PC-9 (cell line): ENCODE data around the gene P2RX7. TPM values are rescaled to one million over a fixed set of nuclear protein-coding genes. Genes with fewer than 3 reads are reported as not detected.
A peak's percentile ranks its signal among the peaks of the same experiment; 100 is the strongest.

Source experiments
- BruUV-seq: library from RNA; stranded (reverse); fragments of 400-500 nt; replicated peaks from 2 replicates; lab custom pipeline; 2021; lab: Mats Ljungman, UMichigan
- CTCF ChIA-PET: fragments of 300-600 bp; sonication (Branson Sonifier 250); formaldehyde crosslinking; loops from one replicate; lab custom pipeline; 2022; ENCODE audit warnings: antibody characterized with exemption; lab: Charles Lee
- POLR2A ChIA-PET: fragments of 300-600 bp; sonication (Branson Sonifier 250); formaldehyde crosslinking; loops from one replicate; lab custom pipeline; 2022; ENCODE audit warnings: antibody characterized with exemption; ENCODE audit not compliant: unreplicated experiment; lab: Charles Lee
- DNase-seq, 2 experiments: peaks; one replicate each; pipeline versions ENCODE4 v3.0.0 to v3.0.0-alpha.2; 2015 to 2022; ENCODE audit warnings: mixed read lengths in 1 of 2
- H2AFZ ChIP-seq: fragments of 200-600 bp; sonication (generic); 2 replicates; pipeline ENCODE4 v1.8.1; 2017; ENCODE audit warnings: antibody characterized with exemption
- H3F3A ChIP-seq: fragments of 200-600 bp; sonication (generic); 2 replicates; pipeline ENCODE4 v1.8.1; 2017; ENCODE audit warnings: antibody characterized with exemption, mild to moderate bottlenecking, low read depth; ENCODE audit not compliant: insufficient read depth
- H3K27ac ChIP-seq: fragments of 200-600 bp; sonication (generic); 2 replicates; pipeline ENCODE4 v1.6.1; 2016; ENCODE audit warnings: mixed run types
- H3K27me3 ChIP-seq: fragments of 200-600 bp; sonication (generic); 2 replicates; pipeline ENCODE4 v1.6.1; 2016; ENCODE audit warnings: low read depth, mixed run types; ENCODE audit not compliant: insufficient read depth
- H3K36me3 ChIP-seq: fragments of 200-600 bp; sonication (generic); 2 replicates; pipeline ENCODE4 v1.6.1; 2016; ENCODE audit warnings: low read depth, mixed run types
- H3K4me1 ChIP-seq: fragments of 200-600 bp; sonication (generic); replicated peaks from 2 replicates; pipeline ENCODE4 v1.6.1; 2016; ENCODE audit warnings: mixed run types; ENCODE audit not compliant: insufficient read depth
- H3K4me2 ChIP-seq: fragments of 200-600 bp; sonication (generic); 2 replicates; pipeline ENCODE4 v1.6.1; 2017; ENCODE audit warnings: mixed run types
- H3K4me3 ChIP-seq: fragments of 200-600 bp; sonication (generic); 2 replicates; pipeline ENCODE4 v1.6.1; 2016; ENCODE audit warnings: mixed run types
- H3K79me2 ChIP-seq: fragments of 200-600 bp; sonication (generic); 2 replicates; pipeline ENCODE4 v1.6.1; 2017; ENCODE audit warnings: low read depth, mixed run types
- H3K9me2 ChIP-seq: fragments of 200-600 bp; sonication (generic); 2 replicates; pipeline ENCODE4 v1.8.1; 2017; ENCODE audit warnings: mild to moderate bottlenecking; ENCODE audit not compliant: insufficient read depth
- H3K9me3 ChIP-seq: fragments of 200-600 bp; sonication (generic); 2 replicates; pipeline ENCODE4 v1.8.1; 2016; ENCODE audit warnings: low read depth; ENCODE audit not compliant: insufficient read depth
- H4K20me1 ChIP-seq: fragments of 200-600 bp; sonication (generic); 2 replicates; pipeline ENCODE4 v1.8.1; 2017; ENCODE audit not compliant: insufficient read depth
- CTCF ChIP-seq: fragments of 200-600 bp; sonication (generic); conservative IDR thresholded peaks from 2 replicates; pipeline ENCODE4 v1.6.1; 2017; ENCODE audit warnings: mixed run types, antibody characterized with exemption, mild to moderate bottlenecking, moderate library complexity
- EZH2 ChIP-seq: fragments of 200-600 bp; sonication (generic); IDR thresholded peaks from 2 replicates; pipeline ENCODE4 v1.8.0; 2017; ENCODE audit warnings: antibody characterized with exemption, low read depth
- intact Hi-C: fragments of 100-400 bp; cut with micrococcal nuclease; formaldehyde crosslinking; loops from one replicate; pipeline ENCODE4 v1.10.0; 2022; ENCODE audit not compliant: unreplicated experiment
- total RNA-seq: library from RNA; stranded (reverse); gene quantifications from 2 replicates; pipeline ENCODE4 v1.2.3, GENCODE V29; 2021

P2RX7 gene
- total RNA-seq, 1 experiment from 2014 or later, result 3.2 TPM

GRCh38 chr12:121102307-121102706, 30.4 kb upstream of the P2RX7 start:
- no peaks in the 10 kb centered on the region for H3K36me3 ChIP-seq
- CTCF ChIA-PET, result interaction anchor here (0.6 kb wide), 1 partner anchor 226 kb away, joined by 4 read pairs; no protein-coding TSS in a partner anchor
- no peaks in the 10 kb centered on the region for H3K79me2 ChIP-seq
- H3K9me2 ChIP-seq, result no peaks in the 10 kb centered on the region
- H3K4me1 ChIP-seq, result no peaks in the 10 kb centered on the region
- no peak overlapping the region for H3K4me2 ChIP-seq
- BruUV-seq, result no TSS peak
- no peaks in the 10 kb centered on the region for H3K9me3 ChIP-seq
- TF ChIP-seq CTCF (no peak), EZH2 (no peak)
- H2AFZ ChIP-seq, result no peak overlapping the region
- POLR2A ChIA-PET, result no interaction called here
- intact Hi-C loops, result no loop called here
- H3F3A ChIP-seq, result no peaks in the 10 kb centered on the region
- H3K27ac ChIP-seq, result no peak overlapping the region
- no peaks in the 10 kb centered on the region for H4K20me1 ChIP-seq
- H3K27me3 ChIP-seq, result no peaks in the 10 kb centered on the region
- H3K4me3 ChIP-seq, result no peak overlapping the region
- no peak for DNase-seq

- no peaks in the 10 kb centered on the region for H3K9me3 ChIP-seq
- no peaks in the 10 kb centered on the region for H3K27me3 ChIP-seq
- ChIA-PET POLR2A (no interaction called here), CTCF (no interaction called here)
- no peak overlapping the region for H2AFZ ChIP-seq
- H3K9me2 ChIP-seq, result no peaks in the 10 kb centered on the region
- TF ChIP-seq CTCF (no peak), EZH2 (no peak)
- peaks cover 9% of the 10 kb centered on the region; the same call in 1 of the 2 replicates for H3F3A ChIP-seq
- H3K79me2 ChIP-seq, result no peaks in the 10 kb centered on the region
- no peak overlapping the region for H3K27ac ChIP-seq
- DNase-seq, result peak; percentile 58 to 61
- intact Hi-C loops, result loop anchor here (2.0 kb wide), 1 partner anchor 39 kb away; no protein-coding TSS in a partner anchor
- BruUV-seq, result no TSS peak
- no peaks in the 10 kb centered on the region for H4K20me1 ChIP-seq
- no peak overlapping the region for H3K4me2 ChIP-seq
- no peak overlapping the region for H3K4me3 ChIP-seq
- peaks cover 7% of the 10 kb centered on the region for H3K4me1 ChIP-seq
- no peaks in the 10 kb centered on the region for H3K36me3 ChIP-seq
These were observed 25.0 kb upstream of the P2RX7 start for GRCh38 chr12:121107681-121108080.

- Histone ChIP-seq H3K27me3 (no peaks in the 10 kb centered on the region), H3F3A (peaks cover 9% of the 10 kb centered on the region; the same call in 1 of the 2 replicates), H3K4me3 (no peak overlapping the region), H3K9me3 (no peaks in the 10 kb centered on the region), H3K9me2 (no peaks in the 10 kb centered on the region), H3K4me2 (no peak overlapping the region), H3K4me1 (peaks cover 7% of the 10 kb centered on the region), H3K79me2 (no peaks in the 10 kb centered on the region), H4K20me1 (no peaks in the 10 kb centered on the region), H3K27ac (no peak overlapping the region), H3K36me3 (no peaks in the 10 kb centered on the region), H2AFZ (no peak overlapping the region)
- TF ChIP-seq CTCF (no peak), EZH2 (no peak)
- POLR2A ChIA-PET, result no interaction called here
- no peak for DNase-seq
- no TSS peak for BruUV-seq
- CTCF ChIA-PET, result no interaction called here
- intact Hi-C loops, result no loop called here
These were observed 24.2 kb upstream of the P2RX7 start for GRCh38 chr12:121108492-121108891.
